Stimulated activated CD4-positive, alpha-beta T cell treated with anti-CD3 and anti-CD28 coated beads, Interleukin-15, amount 100 ng/mL, for 1 hour (primary cell): ENCODE data around the gene CNRIP1.
"Not testable (repeated sequence)": the region's sequence is repeated elsewhere in the genome, so short reads cannot be mapped to it uniquely, and the experiment has no call there.

ENCODE experiments used
- DNase-seq, 2 donors: peaks; one replicate each; pipeline ENCODE4 v3.0.0-alpha.2; 2020; ENCODE audit warnings: low read depth in 1 of 2, low spot score in 1 of 2

Gene CNRIP1

DNA sequence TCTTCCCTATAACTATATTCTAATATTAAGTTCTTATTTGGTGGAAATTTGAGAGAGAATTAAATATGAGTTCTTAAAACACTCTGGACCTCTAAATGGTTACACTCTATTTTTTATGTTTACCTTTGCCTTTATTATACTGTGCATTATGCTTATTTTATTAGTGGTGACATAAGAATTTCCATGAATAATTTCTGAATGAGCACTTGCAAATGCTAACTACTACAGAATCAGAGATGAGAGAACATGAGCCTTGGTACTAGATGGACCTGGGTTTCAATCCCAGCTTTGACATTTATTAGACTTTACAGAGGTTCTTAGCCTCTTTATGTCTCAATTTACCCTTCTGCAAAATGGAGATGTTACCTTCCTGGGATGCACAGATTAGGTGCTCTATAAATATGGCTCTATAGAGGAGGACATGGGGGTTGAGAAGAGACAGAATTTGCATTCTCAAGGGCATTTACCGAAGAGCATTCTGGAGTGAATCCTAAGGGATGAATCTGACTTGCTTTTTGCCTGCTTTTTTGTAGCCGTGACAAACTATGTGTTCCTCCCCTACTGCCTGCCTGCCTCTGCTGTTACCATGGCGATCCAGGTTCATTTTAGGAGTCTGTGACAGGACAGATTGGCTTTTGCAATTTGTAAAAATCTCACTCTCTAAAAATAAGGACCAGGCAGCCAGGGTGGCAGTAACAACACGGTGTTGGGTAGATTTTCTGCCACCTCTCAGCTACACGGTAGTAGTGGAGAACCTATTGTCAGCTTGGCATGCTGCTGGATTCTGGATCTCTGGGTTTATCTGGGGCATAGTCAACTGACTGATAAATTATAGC, 20.7 kb upstream of the CNRIP1 start:
- DNase-seq = no peak

DNA sequence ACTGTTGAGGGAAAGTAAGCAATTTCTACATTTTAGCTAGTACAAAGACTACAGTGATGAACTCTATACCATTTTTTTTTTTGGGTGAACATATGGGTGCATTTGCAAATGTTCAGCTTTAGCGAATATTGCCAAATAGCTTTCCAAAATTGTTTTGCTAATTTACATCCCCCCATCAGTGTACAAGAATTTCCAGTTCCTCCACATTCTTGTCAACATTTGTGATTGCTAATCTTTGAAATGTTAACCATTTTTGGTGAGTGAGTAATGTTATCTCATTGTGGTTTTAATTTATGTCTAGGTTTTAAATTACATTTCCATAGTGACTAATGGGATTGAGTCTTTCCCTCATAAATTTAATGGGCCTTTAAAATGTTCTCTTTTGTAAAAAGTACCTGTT, 16.4 kb upstream of the CNRIP1 start:
- DNase-seq = no peak

DNA sequence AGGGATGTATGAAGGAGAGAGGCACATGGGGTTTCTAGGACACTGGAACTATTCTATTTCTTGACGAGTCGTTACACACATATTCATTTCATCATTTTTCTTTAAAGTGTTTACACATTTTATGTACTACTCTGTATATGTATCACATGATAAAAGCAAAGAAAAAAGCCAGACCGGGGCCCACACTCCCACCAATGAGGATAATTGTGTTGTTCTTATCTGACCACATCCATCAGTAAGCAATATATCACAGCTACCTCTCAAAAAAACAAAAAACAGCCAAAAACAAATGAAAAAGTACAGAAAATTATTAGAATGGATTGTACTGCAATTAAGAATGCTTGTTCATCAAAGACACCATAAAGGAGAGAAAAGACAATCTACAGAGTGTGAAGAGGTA, 14.2 kb upstream of the CNRIP1 start:
- no peak for DNase-seq

DNA sequence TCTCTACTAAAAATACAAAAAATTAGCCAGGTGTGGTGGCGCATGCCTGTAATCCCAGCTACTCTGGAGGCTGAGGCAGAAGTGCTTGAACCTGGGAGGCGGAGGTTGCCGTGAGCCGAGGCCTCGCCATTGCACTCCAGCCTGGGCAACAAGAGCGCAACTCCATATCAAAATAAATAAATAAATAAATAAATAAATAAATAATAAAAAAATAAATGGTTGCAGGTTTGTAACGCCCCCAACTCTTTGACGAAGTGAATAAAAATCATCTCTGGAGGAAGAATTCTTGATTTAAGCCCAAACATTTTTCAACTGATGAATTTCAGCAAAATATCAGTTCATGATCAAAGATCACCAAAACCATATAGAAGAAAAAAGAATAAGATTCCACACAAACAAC, 13.3 kb upstream of the CNRIP1 start:
- DNase-seq = no peak

DNA sequence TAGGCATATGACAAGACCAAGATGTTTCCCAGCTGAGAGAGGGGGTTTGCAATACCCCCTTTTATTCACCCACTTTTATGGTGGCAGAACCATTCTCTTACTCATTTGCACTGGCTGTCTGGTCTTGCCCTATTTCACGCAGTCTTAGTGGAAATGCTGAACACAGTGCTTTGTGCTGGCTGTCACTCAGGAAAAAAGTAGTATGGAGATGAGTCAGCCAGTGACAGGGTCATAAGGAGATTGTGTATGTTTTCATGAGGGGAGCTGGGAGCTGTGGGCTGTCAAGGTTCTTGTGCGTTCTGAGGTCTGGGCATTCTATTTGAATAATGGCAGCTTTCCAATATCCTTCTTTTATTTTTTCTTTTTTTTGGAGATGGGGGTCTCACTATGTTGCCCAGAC, 10.9 kb upstream of the CNRIP1 start:
- DNase-seq = no peak

DNA sequence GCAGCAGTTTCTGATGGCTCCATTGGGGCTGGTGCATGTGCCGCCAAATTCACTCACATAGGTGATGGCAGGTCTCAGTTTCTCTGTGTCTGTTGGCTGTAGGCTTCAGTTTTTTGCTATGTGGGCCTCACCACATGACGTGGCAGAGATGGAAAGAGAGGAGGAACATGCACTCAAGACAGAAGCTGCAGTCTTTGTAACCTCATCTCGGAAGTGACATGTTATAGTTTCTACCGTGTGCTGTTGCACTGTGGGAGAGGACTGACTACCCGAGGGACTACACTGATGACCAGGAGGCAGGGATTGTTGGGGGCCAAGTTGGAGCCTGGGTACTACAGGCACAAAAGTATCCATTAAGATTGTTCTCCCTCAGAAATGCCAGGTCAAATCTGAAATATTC, 9.2 kb upstream of the CNRIP1 start:
- DNase-seq = no peak

DNA sequence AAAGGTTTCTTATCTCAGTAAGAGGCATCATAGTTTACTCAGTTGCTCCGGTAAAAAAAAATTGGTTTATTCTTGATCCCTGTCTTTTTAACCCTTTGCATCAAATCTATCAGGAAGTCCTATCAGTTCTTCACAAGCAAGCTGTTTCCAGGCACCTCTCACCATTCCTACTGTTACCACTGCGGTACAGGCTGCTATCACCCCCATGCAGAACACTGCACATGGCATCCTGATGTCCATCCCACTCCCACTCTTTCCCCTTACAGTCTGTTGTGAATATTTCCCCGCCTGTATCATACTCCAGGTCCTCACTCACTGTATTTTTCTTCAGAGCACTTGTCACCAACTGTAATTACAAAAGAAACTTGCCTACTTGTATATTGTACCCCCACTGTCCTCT, 5.3 kb upstream of the CNRIP1 start:
- no peak for DNase-seq

DNA sequence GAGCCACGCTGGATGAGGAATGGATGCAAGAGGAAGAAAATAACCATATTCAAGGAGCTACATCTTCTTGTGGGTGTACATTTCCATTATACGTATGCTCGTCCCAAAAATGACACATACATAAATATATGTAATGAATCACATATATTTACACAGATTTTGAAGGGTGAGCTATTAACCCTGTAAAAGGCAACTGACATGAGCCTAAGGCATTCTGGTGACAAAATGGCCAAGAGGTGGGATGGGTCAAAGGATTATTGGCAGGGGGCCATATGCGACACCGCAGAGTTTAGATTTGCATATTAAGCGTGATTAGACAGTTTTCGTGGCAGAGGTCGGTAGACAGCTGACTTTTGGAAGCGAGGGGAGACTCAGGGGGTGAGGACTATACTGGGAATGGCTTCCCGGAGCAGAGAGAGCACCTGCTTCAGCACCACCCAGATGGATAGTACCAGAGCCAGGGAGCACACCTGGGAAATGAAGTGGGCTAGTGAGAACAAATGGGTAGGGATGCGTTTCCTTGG, 431 bp upstream of the CNRIP1 start:
- DNase-seq = no peak

DNA sequence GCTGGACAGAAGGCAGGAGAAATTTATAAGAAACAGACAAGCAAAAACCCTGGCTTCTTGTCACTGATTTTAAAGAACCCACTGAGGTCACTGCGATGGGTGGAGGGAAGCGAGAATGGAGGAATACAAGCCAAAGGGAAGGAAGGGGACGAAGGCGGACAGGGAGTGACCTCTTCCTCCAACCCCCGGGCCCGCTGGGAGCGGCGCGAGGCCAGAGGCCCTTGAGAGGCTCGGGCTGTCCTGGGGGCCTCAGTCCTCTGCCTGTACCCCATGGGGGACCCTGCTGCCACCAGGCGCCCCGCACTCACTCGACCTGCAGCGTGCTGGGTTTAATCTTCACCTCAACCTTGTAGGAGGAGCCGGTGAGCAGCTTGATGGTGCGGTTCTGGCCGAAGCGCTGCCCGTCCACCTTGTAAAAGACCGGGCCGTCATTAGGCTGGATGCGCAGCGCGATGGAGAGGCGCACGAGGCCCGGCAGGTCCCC, 793 bp downstream of the CNRIP1 start:
- no peak for DNase-seq

DNA sequence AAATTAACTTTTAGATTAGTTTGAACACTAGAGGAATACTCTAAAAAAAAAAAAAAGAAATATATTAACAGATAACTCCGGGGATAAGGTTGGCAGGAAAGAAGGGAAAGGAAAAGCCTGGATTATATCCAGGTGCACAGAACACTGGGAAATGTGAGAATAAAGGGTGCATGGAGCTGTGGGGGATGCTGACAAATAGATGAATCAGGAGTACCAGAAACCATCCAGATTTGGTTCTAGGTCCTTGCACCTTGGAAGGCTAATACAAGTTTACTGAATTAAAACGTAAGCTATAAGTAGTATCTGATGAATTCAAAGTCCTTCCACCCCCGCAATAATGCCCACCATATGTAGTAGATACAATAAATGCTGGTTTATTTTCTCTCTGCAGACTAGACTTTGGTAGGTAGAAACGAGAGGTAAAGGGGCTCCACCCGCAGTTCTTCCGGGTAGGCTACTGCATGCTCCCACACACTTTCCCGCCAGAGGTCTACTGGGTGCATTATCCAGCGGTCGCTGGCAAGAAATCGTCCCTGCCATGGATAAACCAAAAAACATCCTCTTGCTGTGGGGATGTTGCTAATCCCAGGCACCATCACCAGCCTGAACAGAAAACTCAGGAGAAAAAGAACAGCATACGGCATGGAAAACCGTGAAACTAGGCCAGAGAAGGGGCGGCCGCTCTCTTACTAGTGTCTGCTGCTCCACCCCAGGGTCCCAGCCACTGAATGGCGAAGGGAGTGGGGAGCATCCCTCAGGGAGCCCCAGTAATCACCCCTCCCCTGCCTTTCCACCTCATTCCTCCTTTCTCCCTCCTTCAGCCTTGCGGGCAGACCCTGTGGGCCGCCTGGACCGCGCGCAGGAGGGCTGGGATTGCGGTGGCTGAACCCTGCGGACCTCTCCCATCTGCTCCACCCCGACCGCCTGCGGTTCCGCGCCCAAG, 1.5 kb downstream of the CNRIP1 start:
- no peak for DNase-seq

DNA sequence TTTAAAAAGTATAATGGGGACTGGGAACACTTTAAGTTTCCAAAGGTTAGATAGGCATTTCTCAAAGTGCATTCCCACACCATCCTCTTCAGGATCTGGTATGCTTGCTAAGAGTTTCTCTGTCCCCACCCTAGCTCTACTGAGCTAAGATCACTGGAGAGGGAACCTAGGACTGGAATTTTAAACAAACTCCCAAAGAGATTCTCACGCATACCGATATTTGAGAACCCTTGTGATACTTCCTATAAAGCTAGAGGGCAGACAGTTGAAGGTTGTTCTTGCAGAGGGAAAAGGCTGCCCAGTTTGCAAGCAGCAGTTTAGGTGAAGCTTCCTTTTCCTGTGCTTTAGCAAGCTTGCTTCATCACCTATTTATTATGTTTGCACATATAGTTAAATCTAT, 3.6 kb downstream of the CNRIP1 start:
- DNase-seq = no peak

DNA sequence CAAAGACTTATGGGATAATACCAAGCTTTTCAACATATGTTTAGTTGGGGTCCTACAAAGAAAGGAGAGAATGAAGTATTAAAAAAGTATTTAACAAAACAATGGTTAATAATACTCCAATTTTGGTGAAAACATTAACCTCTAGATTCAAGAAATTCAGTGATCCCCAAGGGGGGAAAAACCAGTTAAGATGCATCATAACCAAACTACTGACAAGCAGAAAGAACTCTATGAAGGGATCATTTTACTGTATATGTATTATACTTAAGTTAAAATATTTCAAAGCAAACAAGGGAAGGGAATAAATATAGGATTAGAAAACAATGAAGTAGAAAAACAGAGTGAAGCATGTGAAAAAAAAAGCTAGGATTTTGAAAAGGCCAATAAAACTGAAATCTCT, 8.7 kb downstream of the CNRIP1 start:
- DNase-seq = no peak

DNA sequence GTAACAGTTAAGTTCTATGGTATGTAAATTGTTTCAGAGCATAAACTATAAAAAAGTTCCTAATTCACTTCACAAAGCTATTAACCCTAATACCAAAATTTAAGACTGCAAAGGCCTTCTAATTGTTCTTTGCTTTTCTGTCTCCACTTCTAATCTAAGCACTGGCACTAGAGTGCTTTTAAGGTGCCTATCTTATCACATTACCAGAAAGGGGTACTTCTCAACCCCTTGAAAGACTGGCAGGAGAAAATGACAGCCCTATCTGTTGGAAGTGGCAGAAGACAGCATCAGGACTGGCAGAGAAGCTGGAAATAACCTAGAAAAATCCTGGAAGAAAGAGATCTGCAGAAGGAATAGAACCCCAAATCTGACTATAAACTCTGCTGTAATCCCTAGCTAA, 10.3 kb downstream of the CNRIP1 start:
- DNase-seq = no peak

DNA sequence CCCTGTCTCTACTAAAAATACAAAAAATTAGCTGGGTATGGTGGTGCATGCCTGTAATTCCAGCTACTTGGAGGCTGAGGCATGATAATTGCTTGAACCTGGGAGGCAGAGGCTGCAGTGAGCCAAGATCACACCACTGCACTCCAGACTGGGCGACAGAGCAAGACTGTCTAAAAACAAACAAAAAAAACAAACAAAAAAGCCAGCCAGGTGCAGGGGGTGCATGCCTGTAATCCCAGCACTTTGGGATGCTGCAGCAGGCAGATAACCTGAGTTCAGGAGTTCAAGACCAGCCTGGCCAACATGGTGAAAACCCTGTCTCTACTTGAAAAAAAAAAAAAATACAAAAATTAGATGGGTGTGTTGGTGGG, 15.9 kb downstream of the CNRIP1 start:
- not testable (repeated sequence) for DNase-seq

DNA sequence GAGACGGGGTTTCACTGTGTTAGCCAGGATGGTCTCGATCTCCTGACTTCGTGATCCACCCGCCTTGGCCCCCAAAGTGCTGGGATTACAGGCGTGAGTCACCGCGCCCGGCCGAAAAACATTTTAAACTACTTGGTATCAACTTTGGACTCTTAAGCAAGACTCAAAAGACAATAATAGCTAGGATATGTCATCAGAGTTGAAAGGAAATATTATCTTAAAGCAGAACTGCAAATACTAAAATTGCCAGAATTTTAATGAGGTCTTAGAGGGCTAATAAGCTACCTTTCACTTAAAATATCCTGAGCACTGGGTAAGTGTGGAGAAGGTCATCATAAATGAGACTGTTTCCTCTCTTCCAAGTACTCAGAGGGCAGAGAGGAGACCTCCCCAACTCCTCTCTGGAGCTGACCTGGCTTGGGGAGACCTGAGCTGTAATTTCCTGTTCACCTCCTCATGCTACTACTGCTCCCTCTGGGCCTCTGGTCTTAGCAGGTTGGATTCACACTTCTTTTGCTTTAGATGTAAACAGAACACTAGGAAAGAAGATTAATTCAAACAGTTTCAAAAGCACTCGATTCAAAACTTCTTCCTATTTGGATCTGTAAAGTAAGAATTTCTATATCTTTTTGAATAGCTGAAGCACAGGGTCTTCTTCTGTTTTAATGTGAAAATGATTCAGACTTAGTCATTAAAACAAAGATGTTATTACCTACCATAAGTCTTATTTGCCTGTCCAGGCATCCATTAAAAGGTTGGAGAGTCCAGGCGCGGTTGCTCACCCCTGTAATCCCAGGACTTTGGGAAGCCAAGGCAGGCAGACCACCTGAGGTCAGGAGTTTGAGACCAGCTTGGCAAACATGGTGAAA, 16.5 kb downstream of the CNRIP1 start:
- no peak for DNase-seq

DNA sequence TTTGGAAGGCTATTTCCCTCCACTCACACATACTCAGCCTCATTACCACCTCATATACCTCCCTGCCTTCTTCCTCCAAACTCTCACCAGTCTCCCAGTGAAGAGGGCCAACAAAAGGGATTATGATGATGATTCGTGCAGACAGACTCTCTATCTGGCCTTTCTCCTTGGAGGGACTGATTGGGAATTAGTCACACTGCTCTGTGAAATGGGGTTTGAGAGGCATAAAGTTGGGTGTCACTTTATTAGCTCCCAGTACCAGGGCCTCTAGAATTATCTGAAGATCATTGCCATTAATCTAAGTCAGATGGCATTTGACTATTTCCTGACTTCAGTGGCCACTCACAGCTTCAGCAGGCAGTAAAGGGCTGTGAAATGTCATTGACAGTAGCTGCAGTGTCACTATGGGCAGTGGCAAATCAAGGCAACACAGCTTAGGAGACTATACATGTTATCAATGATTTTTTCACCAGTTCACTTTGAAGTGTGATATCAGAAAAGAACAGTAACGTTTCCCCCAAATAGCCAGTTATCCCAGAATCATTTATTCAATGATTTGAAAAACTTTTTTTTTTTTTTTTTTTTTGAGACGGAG, 17.4 kb downstream of the CNRIP1 start:
- no peak for DNase-seq

DNA sequence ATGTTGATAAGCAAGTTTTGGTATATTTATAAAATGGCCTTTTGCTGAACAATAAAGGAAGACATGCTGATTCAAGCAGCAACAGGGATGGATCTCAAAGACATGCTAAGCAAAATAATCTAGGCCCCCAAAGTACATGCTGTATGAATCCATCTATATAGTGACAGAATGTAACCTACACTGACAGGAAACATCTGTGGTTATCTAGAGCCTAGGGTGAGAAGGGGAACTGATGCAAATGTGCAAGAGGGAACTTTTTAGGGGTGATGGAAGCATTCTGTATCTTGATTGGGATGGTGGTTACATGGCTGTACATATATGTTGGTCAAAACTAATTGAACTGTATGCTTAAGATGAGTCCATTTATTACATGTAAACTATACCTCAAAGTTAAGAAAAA, 24.2 kb downstream of the CNRIP1 start:
- DNase-seq = no peak

DNA sequence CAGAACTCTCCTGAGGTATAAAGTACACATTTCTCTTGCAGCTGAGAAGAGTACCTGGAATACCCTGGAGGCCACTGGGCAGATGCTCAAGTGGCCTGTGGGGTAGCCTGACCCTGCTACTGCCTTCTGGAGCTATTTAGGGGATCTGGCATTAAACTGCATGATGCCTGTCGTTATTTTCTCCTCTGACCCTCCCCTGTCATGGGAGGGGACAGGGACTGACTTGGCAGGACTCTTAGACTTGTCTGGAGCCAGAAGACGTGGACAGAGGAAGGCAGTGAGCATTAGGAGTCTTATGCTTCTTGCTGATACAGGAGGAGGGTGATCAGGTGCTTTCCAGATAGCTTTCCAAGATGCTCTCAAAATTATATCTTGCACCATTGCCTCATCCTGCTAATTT, 24.8 kb downstream of the CNRIP1 start:
- DNase-seq = no peak

DNA sequence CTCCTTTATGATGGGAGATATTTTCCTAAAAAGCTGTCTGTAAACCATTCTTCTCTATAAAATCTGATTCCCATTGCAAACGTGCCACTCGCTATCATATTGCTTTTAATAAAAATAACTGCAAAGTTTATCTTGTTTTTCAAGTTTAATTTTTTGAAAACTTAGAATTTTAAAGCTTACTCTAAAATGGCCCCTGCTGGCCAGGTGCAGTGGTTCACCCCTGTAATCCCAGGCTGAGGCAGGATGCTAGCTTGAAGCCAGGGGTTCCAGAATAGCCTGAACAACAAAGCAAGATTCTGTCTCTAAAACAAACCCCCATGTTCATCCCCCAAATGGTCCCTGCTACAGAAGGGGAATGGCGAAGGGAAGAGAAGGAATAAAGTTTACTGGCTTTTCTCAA, 25.6 kb downstream of the CNRIP1 start:
- DNase-seq = no peak

DNA sequence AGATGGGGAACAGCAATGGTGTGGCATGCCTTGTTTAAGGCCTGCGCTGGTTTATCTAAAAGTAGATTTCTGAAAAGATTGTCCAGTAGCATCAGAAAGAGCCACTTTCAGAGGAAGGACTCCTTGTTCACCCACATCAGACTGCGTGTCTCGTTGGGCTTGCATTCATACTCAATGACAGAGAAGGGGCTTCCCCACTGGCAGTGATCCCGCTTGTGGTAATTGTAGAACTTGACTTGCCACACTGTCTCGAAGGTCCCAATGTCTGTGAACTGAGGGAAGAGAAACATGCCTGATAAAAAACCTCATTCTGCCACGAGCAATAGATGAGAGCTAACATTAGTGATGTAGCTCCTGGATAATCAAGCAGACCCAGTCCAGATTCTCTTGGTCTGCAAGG, 26.0 kb downstream of the CNRIP1 start:
- DNase-seq = no peak

DNA sequence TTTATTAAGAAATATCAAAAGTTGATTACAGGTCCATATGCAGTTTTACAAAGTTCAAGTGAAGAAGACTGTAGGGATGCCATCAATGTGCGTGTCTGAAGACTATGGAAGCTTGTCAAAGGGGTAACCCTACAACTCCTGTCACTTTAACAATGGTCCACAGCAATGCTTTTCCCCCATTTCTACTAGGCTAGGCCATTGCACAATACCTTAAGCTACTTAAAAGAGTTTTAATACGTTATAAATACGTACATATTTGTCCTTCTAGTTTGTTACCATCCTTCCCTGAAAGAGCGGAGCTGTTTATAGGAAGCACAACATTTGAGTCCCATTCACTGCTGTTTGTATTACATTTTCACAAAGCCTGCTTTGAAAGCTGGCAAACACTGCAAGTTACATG, 26.7 kb downstream of the CNRIP1 start:
- DNase-seq = no peak
